ENCODE measurements around the gene SLC25A48.
"Not testable (repeated sequence)": the region's sequence is repeated elsewhere in the genome, so short reads cannot be mapped to it uniquely, and the experiment has no call there.

- TF ChIP-seq, protein P1, sequence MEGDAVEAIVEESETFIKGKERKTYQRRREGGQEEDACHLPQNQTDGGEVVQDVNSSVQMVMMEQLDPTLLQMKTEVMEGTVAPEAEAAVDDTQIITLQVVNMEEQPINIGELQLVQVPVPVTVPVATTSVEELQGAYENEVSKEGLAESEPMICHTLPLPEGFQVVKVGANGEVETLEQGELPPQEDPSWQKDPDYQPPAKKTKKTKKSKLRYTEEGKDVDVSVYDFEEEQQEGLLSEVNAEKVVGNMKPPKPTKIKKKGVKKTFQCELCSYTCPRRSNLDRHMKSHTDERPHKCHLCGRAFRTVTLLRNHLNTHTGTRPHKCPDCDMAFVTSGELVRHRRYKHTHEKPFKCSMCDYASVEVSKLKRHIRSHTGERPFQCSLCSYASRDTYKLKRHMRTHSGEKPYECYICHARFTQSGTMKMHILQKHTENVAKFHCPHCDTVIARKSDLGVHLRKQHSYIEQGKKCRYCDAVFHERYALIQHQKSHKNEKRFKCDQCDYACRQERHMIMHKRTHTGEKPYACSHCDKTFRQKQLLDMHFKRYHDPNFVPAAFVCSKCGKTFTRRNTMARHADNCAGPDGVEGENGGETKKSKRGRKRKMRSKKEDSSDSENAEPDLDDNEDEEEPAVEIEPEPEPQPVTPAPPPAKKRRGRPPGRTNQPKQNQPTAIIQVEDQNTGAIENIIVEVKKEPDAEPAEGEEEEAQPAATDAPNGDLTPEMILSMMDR (IDR thresholded peaks at IDR 0.05), result not testable (repeated sequence)
- not testable (repeated sequence) for TF ChIP-seq POLR2A (IDR thresholded peaks at IDR 0.05)
Measured at GRCh38 chr5:135838395-135838794, 3.9 kb downstream of the SLC25A48 start.

All from heart left ventricle (tissue), 13 donors.